ENCODE data around the gene TEPSIN. TPM values are rescaled to one million over a fixed set of nuclear protein-coding genes. Genes with fewer than 3 reads are reported as not detected.

The TEPSIN gene
- total and polyA plus RNA-seq, 9 donors: 2.5 to 30.2 (median 24.5) TPM

DNA sequence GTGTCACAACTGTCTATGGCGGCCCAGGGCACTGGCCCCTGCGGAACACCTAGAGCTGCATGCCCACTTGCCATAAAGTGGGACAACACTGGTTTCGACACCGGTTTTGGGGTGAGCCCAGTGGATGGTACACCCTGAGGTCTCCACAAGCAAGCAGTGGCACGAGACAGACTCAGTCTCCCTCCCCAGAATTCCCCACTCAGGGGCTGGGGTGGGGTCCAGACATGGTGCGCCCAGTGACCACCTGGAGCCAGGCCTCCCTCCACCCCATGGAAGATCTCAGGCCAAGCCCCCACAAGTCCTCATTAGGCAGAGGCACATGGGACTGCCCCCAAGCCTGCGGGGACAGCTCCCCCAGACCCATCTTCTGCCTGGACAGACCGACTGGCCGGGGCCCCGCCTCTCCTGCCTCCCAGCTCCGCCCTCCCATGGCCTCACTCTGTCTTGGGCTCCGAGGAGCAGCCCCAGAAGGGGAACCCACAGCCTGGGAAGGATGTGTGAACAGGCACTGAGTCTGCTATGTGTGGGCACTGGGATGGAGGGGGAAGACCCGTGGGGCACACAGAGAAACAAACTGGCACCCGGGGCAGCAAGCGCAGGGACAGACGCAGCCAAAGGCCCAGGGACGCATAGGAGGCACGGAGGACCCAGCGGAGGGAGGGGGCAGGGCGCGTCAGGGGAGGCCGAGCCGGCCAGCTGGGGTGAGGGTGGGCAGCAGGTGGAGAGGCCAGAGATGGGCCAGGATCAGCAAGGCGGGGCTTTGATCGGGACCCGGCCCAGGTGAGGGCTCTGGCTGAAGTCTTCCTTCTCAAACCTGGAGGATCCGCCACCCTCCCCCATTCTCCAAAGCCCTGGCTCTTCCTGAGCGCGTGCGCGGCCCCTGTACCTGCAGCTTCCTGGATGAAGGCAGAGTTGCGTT is 2.8 kb downstream of the TEPSIN start:
- H3K36me3 ChIP-seq: no peaks in the 10 kb centered on the region
- WGBS, 3 donors: 85 to 88% (median 87%) methylated on average over 32 of the region's 32 CpGs
- H3K27me3 ChIP-seq: no peaks in the 10 kb centered on the region
- peaks cover 5% of the 10 kb centered on the region for H3K4me1 ChIP-seq (ENCODE audit: insufficient read depth)
- intact Hi-C loops (cut with DNase I): loop anchor here in 1 of 4 donors (10.0 kb wide), 1 partner anchor 241 kb away; the partner anchor contains the start of gene CHMP6
- H3K9me3 ChIP-seq: no peaks in the 10 kb centered on the region
- TF ChIP-seq POLR2A (IDR thresholded peaks at IDR 0.05) (no peak), EP300 (IDR thresholded peaks at IDR 0.05) (no peak)
- TF ChIP-seq, protein P1, sequence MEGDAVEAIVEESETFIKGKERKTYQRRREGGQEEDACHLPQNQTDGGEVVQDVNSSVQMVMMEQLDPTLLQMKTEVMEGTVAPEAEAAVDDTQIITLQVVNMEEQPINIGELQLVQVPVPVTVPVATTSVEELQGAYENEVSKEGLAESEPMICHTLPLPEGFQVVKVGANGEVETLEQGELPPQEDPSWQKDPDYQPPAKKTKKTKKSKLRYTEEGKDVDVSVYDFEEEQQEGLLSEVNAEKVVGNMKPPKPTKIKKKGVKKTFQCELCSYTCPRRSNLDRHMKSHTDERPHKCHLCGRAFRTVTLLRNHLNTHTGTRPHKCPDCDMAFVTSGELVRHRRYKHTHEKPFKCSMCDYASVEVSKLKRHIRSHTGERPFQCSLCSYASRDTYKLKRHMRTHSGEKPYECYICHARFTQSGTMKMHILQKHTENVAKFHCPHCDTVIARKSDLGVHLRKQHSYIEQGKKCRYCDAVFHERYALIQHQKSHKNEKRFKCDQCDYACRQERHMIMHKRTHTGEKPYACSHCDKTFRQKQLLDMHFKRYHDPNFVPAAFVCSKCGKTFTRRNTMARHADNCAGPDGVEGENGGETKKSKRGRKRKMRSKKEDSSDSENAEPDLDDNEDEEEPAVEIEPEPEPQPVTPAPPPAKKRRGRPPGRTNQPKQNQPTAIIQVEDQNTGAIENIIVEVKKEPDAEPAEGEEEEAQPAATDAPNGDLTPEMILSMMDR (IDR thresholded peaks at IDR 0.05): no peak
- no peak for DNase-seq
- H3K27ac ChIP-seq: no peak overlapping the region
- no peak overlapping the region for H3K4me3 ChIP-seq

DNA sequence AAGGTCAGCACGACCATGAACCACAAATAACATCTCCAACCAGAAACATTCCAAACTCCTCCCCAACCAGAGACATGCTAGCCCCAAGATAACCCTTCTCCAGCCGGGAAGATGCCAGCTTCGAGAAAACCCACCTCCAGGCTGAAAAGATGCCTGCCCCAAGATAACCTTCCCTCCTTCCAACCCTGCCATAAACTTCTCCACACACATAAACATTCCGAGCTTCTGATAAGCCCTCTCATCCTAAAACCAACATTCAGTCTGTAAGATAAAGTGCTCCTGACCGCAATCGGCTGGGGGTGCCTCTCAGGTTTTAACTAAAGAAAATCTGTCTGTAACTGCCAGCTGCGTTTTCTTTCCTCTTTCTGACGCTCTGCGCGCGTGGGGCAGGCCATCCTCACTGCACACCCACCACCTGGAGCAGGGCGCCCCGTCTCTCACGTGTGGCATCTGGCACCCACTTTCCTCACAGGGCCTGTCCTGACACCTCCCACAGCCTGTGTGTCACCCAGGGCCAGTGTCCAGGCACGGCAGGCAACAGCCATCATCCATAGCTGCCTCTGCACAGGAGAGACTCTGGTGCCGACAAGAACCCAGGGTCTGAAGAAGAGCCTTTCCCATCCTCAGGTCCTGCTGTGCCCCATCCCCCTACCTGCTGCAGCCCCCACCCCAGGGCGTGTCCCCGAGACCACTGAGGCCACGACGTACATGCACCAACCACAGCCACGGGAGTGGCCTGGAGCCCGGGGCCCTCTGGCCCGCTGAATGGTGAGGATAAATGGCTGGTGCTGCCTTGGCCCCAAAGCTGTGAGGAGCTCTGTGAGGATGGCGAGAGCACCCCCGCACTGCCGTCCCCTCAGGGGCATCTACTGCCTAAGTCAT is 3.7 kb downstream of the TEPSIN start:
- Histone ChIP-seq H3K4me1 (ENCODE audit: insufficient read depth) (peaks cover 5% of the 10 kb centered on the region), H3K4me3 (no peak overlapping the region), H3K36me3 (no peaks in the 10 kb centered on the region), H3K9me3 (no peaks in the 10 kb centered on the region), H3K27ac (no peak overlapping the region), H3K27me3 (no peaks in the 10 kb centered on the region)
- no peak for DNase-seq
- intact Hi-C loops (cut with DNase I): loop anchor here in 2 of 4 donors (5.0 to 10.0 kb wide), 2 partner anchors 93 to 240 kb away; partner anchors contain the start of gene CHMP6 (in 1 of the 2)
- 78 to 81% (median 80%) methylated on average over 25 to 26 of the region's 26 CpGs for WGBS, 3 donors
- TF ChIP-seq, protein P1 (IDR thresholded peaks at IDR 0.05): no peak
- no peak for TF ChIP-seq POLR2A (IDR thresholded peaks at IDR 0.05)
- no peak for TF ChIP-seq EP300 (IDR thresholded peaks at IDR 0.05)

DNA sequence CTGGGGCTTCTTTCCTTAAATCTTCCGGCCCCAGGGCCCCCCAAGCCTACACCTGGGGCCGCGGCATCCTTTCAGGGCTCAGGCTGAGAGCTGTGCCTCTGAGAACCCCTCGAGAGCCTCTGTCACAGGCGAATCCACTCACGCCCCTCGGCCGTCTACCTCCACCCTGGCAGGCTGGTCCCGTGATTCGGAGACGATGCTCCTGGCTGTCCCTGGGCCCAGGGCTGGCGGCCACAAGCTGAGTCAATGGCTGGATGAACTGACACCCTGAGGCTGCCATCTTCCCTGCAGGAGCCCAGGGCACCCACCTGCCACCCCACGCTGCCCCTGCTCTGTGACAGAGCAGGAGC is 4.4 kb downstream of the TEPSIN start:
- DNase-seq: no peak

More for the DNA sequence above, 4.4 kb downstream of the TEPSIN start:
- H3K4me1 ChIP-seq (ENCODE audit: insufficient read depth): peaks cover 1% of the 10 kb centered on the region
- 88 to 96% (median 92%) methylated on average over 13 of the region's 13 CpGs for WGBS, 3 donors
- no peaks in the 10 kb centered on the region for H3K9me3 ChIP-seq
- intact Hi-C loops (cut with DNase I): loop anchor here in 2 of 4 donors (5.0 to 10.0 kb wide), 2 partner anchors 92 to 240 kb away; partner anchors contain the start of gene CHMP6 (in 1 of the 2)
- no peaks in the 10 kb centered on the region for H3K36me3 ChIP-seq
- H3K4me3 ChIP-seq: no peak overlapping the region
- H3K27me3 ChIP-seq: no peaks in the 10 kb centered on the region
- no peak overlapping the region for H3K27ac ChIP-seq
- TF ChIP-seq EP300 (IDR thresholded peaks at IDR 0.05) (no peak), POLR2A (IDR thresholded peaks at IDR 0.05) (no peak)
- TF ChIP-seq, protein P1 (IDR thresholded peaks at IDR 0.05): no peak

Measured in ovary (tissue), 9 donors.